ENCODE data around the gene ADGRG7.

GRCh38 chr3:100586832-100587231 lies 22.6 kb upstream of the ADGRG7 start:
- no peak for TF ChIP-seq SMC3 (IDR thresholded peaks at IDR 0.05)
- TF ChIP-seq REST (IDR thresholded peaks at IDR 0.05) = no peak
- TF ChIP-seq BHLHE40 (IDR thresholded peaks at IDR 0.05; ENCODE audit: low read depth, low read length) = no peak
- no peak for TF ChIP-seq POLR2A (IDR thresholded peaks at IDR 0.05; ENCODE audit: low read length)
- TF ChIP-seq HDAC2 (IDR thresholded peaks at IDR 0.05) = no peak
- no peak for TF ChIP-seq RCOR1 (IDR thresholded peaks at IDR 0.05; ENCODE audit: low read depth, low read length)
- TF ChIP-seq, protein P1, sequence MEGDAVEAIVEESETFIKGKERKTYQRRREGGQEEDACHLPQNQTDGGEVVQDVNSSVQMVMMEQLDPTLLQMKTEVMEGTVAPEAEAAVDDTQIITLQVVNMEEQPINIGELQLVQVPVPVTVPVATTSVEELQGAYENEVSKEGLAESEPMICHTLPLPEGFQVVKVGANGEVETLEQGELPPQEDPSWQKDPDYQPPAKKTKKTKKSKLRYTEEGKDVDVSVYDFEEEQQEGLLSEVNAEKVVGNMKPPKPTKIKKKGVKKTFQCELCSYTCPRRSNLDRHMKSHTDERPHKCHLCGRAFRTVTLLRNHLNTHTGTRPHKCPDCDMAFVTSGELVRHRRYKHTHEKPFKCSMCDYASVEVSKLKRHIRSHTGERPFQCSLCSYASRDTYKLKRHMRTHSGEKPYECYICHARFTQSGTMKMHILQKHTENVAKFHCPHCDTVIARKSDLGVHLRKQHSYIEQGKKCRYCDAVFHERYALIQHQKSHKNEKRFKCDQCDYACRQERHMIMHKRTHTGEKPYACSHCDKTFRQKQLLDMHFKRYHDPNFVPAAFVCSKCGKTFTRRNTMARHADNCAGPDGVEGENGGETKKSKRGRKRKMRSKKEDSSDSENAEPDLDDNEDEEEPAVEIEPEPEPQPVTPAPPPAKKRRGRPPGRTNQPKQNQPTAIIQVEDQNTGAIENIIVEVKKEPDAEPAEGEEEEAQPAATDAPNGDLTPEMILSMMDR (IDR thresholded peaks at IDR 0.05) = no peak
- no peak for TF ChIP-seq MAX (IDR thresholded peaks at IDR 0.05)
- TF ChIP-seq TP53 (CRISPR knock-in tag; IDR thresholded peaks at IDR 0.05) = no peak
- TF ChIP-seq RAD21 (conservative IDR thresholded peaks at IDR 0.05 in 1 of 2, IDR thresholded peaks at IDR 0.05 in 1 of 2) = no peak
- TF ChIP-seq EP300 (IDR thresholded peaks at IDR 0.05) = no peak
- no peak for TF ChIP-seq POLR2AphosphoS2 (conservative IDR thresholded peaks at IDR 0.05; ENCODE audit: low read length)
- no peak for TF ChIP-seq NFE2L2 (conservative IDR thresholded peaks at IDR 0.05; ENCODE audit: low read length)
- TF ChIP-seq, protein P2, sequence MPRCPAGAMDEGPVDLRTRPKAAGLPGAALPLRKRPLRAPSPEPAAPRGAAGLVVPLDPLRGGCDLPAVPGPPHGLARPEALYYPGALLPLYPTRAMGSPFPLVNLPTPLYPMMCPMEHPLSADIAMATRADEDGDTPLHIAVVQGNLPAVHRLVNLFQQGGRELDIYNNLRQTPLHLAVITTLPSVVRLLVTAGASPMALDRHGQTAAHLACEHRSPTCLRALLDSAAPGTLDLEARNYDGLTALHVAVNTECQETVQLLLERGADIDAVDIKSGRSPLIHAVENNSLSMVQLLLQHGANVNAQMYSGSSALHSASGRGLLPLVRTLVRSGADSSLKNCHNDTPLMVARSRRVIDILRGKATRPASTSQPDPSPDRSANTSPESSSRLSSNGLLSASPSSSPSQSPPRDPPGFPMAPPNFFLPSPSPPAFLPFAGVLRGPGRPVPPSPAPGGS (IDR thresholded peaks at IDR 0.05) = no peak
